Measurements from ENCODE around the gene QARS1. TPM values are rescaled to one million over a fixed set of nuclear protein-coding genes. Genes with fewer than 3 reads are reported as not detected.

QARS1 gene
- 141 and 172 TPM in 2 replicates for total RNA-seq (2014; rRNA removed; shearing (Covaris generic))

- peak; percentile 85 for DNase-seq (ENCODE audit: low spot score)
Measured at GRCh38 chr3:49104427-49105291, at the start of gene QARS1. QARS1 (minus strand) TSS chr3:49104757; CDS start chr3:49104733, 24 bp downstream.

GRCh38 chr3:49153349-49153912 lies 48.9 kb upstream of the QARS1 start:
- no peak for DNase-seq (ENCODE audit: low spot score)

- no peak for DNase-seq (ENCODE audit: low spot score)
Measured at GRCh38 chr3:49151610-49152009, 47.1 kb upstream of the QARS1 start.

GRCh38 chr3:49148159-49148558 lies 43.6 kb upstream of the QARS1 start:
- DNase-seq (ENCODE audit: low spot score): no peak

- DNase-seq (ENCODE audit: low spot score): no peak
Measured at GRCh38 chr3:49140080-49140479, 35.5 kb upstream of the QARS1 start.

- DNase-seq (ENCODE audit: low spot score): no peak
Measured at GRCh38 chr3:49135499-49135898, 30.9 kb upstream of the QARS1 start.

- DNase-seq (ENCODE audit: low spot score): peak; percentile 26
Measured at GRCh38 chr3:49134471-49135265, 30.1 kb upstream of the QARS1 start.

- peak; percentile 78 for DNase-seq (ENCODE audit: low spot score)
Measured at GRCh38 chr3:49133226-49133951, 28.8 kb upstream of the QARS1 start.

GRCh38 chr3:49132437-49133225 lies 28.1 kb upstream of the QARS1 start, which contains the start of gene LAMB2:
LAMB2 (minus strand) TSS chr3:49133050; CDS start chr3:49132867, 183 bp downstream.
- peak; percentile 65 for DNase-seq (ENCODE audit: low spot score)

- DNase-seq (ENCODE audit: low spot score): no peak
Measured at GRCh38 chr3:49132073-49132436, 27.5 kb upstream of the QARS1 start.

GRCh38 chr3:49131576-49131975 lies 27.0 kb upstream of the QARS1 start:
- no peak for DNase-seq (ENCODE audit: low spot score)

GRCh38 chr3:49131040-49131439 lies 26.5 kb upstream of the QARS1 start:
- no peak for DNase-seq (ENCODE audit: low spot score)

- no peak for DNase-seq (ENCODE audit: low spot score)
Measured at GRCh38 chr3:49124991-49125670, 20.6 kb upstream of the QARS1 start.

- no peak for DNase-seq (ENCODE audit: low spot score)
Measured at GRCh38 chr3:49124203-49124602, 19.6 kb upstream of the QARS1 start.

GRCh38 chr3:49123687-49124086 lies 19.1 kb upstream of the QARS1 start:
- no peak for DNase-seq (ENCODE audit: low spot score)

- DNase-seq (ENCODE audit: low spot score): no peak
Measured at GRCh38 chr3:49122886-49123545, 18.5 kb upstream of the QARS1 start.

GRCh38 chr3:49122451-49122850 lies 17.9 kb upstream of the QARS1 start:
- no peak for DNase-seq (ENCODE audit: low spot score)

GRCh38 chr3:49122022-49122421 lies 17.5 kb upstream of the QARS1 start:
- no peak for DNase-seq (ENCODE audit: low spot score)

GRCh38 chr3:49121132-49121736 lies 16.7 kb upstream of the QARS1 start:
- DNase-seq (ENCODE audit: low spot score): no peak
